Mucosa of stomach (tissue), 1 donor: ENCODE measurements around the gene FRMPD1.
"Not testable (repeated sequence)": the region's sequence is repeated elsewhere in the genome, so short reads cannot be mapped to it uniquely, and the experiment has no call there.

Experiments
- H3K27me3 ChIP-seq: one replicate; pipeline ENCODE4 v1.7.0; 2013; ENCODE audit warnings: mild to moderate bottlenecking, low read length; ENCODE audit not compliant: control insufficient read depth, insufficient read depth
- H3K36me3 ChIP-seq: one replicate; pipeline ENCODE4 v1.7.0; 2013; ENCODE audit warnings: low read length; ENCODE audit not compliant: control insufficient read depth, insufficient read depth
- H3K4me1 ChIP-seq: one replicate; pipeline ENCODE4 v1.7.0; 2013; ENCODE audit warnings: mild to moderate bottlenecking, low read length; ENCODE audit not compliant: control insufficient read depth, insufficient read depth
- H3K4me3 ChIP-seq: one replicate; pipeline ENCODE4 v1.7.0; 2013; ENCODE audit warnings: low read length
- H3K9ac ChIP-seq: one replicate; pipeline ENCODE4 v1.7.0; 2013; ENCODE audit warnings: mild to moderate bottlenecking, low read length, moderate library complexity
- H3K9me3 ChIP-seq: one replicate; pipeline ENCODE4 v1.7.0; 2013; ENCODE audit warnings: mild to moderate bottlenecking, low read length, moderate library complexity; ENCODE audit not compliant: control insufficient read depth
- donor health status: Pancreatic carcinoma.

The FRMPD1 gene, protein sequence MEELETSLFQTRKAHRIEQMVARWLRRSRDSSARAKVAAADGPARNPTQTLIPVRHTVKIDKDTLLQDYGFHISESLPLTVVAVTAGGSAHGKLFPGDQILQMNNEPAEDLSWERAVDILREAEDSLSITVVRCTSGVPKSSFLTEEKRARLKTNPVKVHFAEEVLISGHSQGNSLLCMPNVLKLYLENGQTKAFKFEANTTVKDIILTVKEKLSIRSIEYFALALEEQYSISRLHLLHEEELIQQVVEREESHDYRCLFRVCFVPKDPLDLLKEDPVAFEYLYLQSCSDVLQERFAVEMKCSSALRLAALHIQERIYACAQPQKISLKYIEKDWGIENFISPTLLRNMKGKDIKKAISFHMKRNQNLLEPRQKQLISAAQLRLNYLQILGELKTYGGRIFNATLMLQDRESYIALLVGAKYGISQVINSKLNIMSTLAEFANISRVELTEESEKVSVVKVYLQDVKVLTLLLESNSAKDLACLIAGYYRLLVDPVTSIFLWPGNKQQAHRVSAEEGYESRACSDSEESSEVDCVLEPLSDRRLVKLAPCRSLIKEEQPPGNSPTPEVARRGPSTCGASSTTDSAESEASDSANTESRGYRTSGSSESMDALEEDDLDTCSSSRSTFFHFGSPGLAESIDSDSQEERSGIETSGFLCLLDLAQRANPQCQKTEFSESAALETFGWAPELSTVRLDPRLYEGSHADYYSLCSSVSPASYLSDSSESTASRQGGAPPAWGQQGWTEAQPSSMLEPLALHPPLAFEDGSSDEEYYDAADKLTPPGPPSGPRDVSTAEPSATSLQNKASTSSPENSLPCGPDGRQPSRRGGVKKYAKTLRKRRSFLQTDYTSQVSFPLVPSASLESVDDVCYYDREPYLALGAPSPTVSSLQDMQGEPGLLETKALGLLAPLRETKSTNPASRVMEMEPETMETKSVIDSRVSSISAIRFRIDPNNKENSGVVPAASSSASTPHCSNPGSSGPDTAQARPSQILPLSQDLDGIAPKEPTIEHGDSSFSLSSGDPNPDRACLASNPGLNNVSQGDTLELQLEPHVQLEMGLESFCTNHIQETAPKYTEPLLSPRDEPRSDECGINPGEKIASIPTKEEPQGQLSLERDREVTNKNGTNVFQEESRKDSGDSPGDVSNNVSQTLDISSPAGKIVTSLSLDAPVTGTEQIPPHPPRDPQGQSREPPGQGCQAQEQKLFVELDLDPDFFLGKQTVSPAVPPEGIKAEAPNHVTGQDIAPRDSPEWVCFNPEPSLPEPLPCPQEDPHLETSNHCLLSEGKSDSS (N-terminal part only)

GRCh38 chr9:37650873-37651768, at the start of gene FRMPD1:
TSS of gene FRMPD1 (plus strand) at chr9:37650954. CDS start at chr9:37692642, 41,688 bp downstream.
- Histone ChIP-seq H3K9ac (no peak within 1 kb of the TSS), H3K4me3 (no peak within 1 kb of the TSS), H3K36me3 (no peaks in the 10 kb centered on the region), H3K27me3 (peaks cover 38% of the 10 kb centered on the region), H3K9me3 (no peaks in the 10 kb centered on the region), H3K4me1 (no peaks in the 10 kb centered on the region)

DNA sequence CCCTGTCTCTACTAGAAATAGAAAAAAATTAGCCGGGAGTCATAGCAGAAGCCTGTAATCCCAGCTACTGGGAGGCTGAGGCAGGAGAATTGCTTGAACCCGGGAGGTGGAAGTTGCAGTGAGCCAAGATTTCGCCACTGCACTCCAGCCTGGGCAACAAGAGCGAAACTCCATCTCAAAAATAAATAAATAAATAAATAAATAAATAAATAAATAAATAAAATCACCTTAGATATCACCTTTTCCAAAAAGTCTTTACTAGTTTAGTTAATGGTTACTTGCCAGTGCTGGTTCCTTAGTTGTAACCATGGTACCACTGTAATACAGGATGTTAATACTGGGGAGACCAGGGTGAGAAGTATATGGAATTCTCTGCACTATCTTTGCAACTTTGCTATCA, 48.7 kb upstream of the FRMPD1 start:
- H3K9ac ChIP-seq, H3K27me3 ChIP-seq, H3K4me3 ChIP-seq, H3K9me3 ChIP-seq, H3K36me3 ChIP-seq, H3K4me1 ChIP-seq: not testable (repeated sequence)

DNA sequence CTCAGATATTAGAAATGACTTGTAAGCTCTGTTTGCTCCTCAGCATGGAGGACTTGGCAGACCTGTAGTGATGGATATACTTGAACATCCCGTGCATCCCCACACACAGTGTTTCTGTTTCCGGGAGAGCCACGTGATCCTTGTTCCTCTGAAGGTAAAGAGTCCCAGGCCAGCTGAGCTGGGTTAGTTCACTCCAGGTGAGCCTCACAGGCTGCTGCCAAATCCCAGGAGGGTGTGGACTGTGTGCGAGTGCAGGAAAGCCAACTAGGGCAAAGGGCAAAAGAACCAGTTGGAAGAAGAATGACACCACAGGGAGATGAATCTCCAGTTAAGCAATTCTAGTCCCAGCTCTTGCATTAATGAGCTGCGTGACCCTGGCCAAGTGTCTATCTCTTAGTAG, 47.9 kb upstream of the FRMPD1 start:
- Histone ChIP-seq H3K9ac (no peak overlapping the region), H3K27me3 (no peaks in the 10 kb centered on the region), H3K36me3 (no peaks in the 10 kb centered on the region), H3K4me3 (no peak overlapping the region), H3K4me1 (peaks cover 8% of the 10 kb centered on the region), H3K9me3 (no peaks in the 10 kb centered on the region)

DNA sequence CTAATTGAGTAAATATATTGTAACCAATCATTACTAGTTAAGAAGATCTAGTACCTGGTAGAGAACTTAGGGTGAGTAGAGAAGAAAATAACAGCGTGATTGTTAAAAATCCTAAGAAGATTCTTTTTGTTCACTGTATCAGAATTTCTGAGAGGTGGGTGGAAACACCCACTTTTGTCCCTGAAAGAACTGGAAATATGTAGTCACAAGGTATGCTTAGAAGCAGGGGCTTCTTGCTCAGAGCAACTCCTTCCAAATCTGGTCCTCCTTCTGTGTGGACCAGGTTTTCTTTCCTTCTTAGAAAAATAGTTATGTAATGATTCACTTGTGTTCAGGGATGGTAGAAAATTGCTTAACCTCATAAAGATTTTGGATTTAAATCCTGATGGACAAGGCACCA, 46.5 kb upstream of the FRMPD1 start:
- Histone ChIP-seq H3K36me3 (no peaks in the 10 kb centered on the region), H3K4me3 (no peak overlapping the region), H3K4me1 (peaks cover 8% of the 10 kb centered on the region), H3K9ac (no peak overlapping the region), H3K27me3 (no peaks in the 10 kb centered on the region), H3K9me3 (no peaks in the 10 kb centered on the region)

DNA sequence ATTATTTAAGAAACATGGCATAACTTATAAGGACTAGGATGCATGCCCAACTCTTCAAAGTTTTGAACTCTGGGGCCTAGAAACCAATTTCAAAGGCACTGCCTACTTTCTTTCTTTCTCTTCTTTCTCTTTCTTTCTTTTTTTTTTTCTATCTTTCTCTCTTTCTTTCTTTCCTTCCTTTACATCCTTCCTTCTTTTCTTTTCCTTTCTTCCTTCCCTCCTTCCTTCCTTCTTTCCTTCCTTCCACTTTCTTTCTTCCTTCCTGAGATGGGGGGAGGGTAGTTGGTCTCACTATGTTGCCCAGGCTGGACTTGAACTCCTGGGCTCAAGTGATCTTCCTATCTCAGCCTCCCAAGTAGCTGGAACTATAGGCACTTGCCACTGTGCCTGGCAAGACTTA, 42.5 kb upstream of the FRMPD1 start:
- no peak overlapping the region for H3K4me3 ChIP-seq
- peaks cover 1% of the 10 kb centered on the region for H3K4me1 ChIP-seq
- no peaks in the 10 kb centered on the region for H3K36me3 ChIP-seq
- H3K9ac ChIP-seq: no peak overlapping the region
- no peaks in the 10 kb centered on the region for H3K27me3 ChIP-seq
- H3K9me3 ChIP-seq: no peaks in the 10 kb centered on the region

GRCh38 chr9:37609735-37610397, 40.9 kb upstream of the FRMPD1 start:
- H3K4me3 ChIP-seq: no peak overlapping the region
- H3K9ac ChIP-seq: no peak overlapping the region
- H3K4me1 ChIP-seq: no peaks in the 10 kb centered on the region
- no peaks in the 10 kb centered on the region for H3K9me3 ChIP-seq
- no peaks in the 10 kb centered on the region for H3K27me3 ChIP-seq
- H3K36me3 ChIP-seq: no peaks in the 10 kb centered on the region

- Histone ChIP-seq H3K36me3 (no peaks in the 10 kb centered on the region), H3K9ac (no peak overlapping the region), H3K9me3 (no peaks in the 10 kb centered on the region), H3K27me3 (no peaks in the 10 kb centered on the region), H3K4me3 (no peak overlapping the region), H3K4me1 (no peaks in the 10 kb centered on the region)
These were observed 39.7 kb upstream of the FRMPD1 start for GRCh38 chr9:37611014-37611413.

DNA sequence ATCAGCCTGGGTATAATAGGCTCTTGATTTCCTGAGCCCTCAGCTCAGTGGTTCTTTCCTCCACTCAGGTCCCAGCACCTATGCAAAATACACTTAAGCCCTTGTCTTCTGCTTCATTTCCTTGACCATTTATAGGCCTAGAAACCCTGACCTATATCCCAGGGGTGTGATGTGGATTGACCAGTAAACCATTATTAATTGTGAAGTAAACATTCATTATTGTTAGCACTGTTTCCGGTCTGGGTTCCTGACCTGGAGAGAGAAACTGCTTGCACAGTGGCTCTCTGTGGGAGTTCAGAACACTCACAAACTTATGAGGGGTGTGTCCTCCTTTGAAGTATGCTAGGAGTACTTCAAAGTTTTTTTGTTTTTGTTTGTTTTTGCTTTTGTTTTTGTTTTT, 38.8 kb upstream of the FRMPD1 start:
- no peak overlapping the region for H3K4me3 ChIP-seq
- no peak overlapping the region for H3K9ac ChIP-seq
- H3K4me1 ChIP-seq: no peaks in the 10 kb centered on the region
- H3K9me3 ChIP-seq: no peaks in the 10 kb centered on the region
- no peaks in the 10 kb centered on the region for H3K27me3 ChIP-seq
- no peaks in the 10 kb centered on the region for H3K36me3 ChIP-seq

GRCh38 chr9:37617161-37617560, 33.6 kb upstream of the FRMPD1 start:
- Histone ChIP-seq H3K36me3 (no peaks in the 10 kb centered on the region), H3K9me3 (no peaks in the 10 kb centered on the region), H3K4me3 (no peak overlapping the region), H3K4me1 (no peaks in the 10 kb centered on the region), H3K9ac (no peak overlapping the region), H3K27me3 (no peaks in the 10 kb centered on the region)

DNA sequence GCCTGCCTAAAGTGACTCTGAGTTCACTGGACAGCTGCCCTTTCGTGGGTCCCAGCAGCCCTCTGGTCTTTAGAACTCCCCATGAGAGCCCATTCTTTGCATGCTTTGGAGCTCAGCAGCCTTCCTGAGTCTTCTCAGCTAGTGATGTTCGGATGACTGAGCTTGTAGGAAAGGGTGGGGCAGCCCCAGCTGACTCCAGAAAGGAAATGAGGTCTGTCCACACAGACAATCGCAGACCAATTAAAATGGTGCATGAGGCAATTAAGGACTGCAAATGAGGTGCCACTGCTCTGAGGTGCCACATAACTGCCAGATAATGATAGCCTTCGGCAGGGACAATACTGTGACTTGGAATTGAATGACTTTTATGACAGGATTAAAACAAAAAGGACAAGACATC, 32.9 kb upstream of the FRMPD1 start:
- Histone ChIP-seq H3K36me3 (no peaks in the 10 kb centered on the region), H3K4me1 (no peaks in the 10 kb centered on the region), H3K27me3 (no peaks in the 10 kb centered on the region), H3K9ac (no peak overlapping the region), H3K4me3 (no peak overlapping the region), H3K9me3 (no peaks in the 10 kb centered on the region)

- no peaks in the 10 kb centered on the region for H3K27me3 ChIP-seq
- no peak overlapping the region for H3K9ac ChIP-seq
- H3K9me3 ChIP-seq: no peaks in the 10 kb centered on the region
- no peaks in the 10 kb centered on the region for H3K36me3 ChIP-seq
- H3K4me1 ChIP-seq: no peaks in the 10 kb centered on the region
- no peak overlapping the region for H3K4me3 ChIP-seq
These were observed 31.9 kb upstream of the FRMPD1 start for GRCh38 chr9:37618817-37619216.
